A673 (cell line): ENCODE results near the gene LRCOL1. TPM values are rescaled to one million over a fixed set of nuclear protein-coding genes. Genes with fewer than 3 reads are reported as not detected.

Experiments used
- BruUV-seq: library from RNA; stranded (reverse); fragments of 400-500 nt; replicated peaks from 2 replicates; lab custom pipeline; 2021; lab: Mats Ljungman, UMichigan
- CTCF ChIA-PET: fragments of 300-600 bp; sonication (Branson Sonifier 250); formaldehyde crosslinking; loops from one replicate; lab custom pipeline; 2022; ENCODE audit warnings: antibody characterized with exemption; lab: Charles Lee
- POLR2A ChIA-PET: fragments of 300-600 bp; sonication (Branson Sonifier 250); formaldehyde crosslinking; loops from one replicate; lab custom pipeline; 2022; ENCODE audit warnings: antibody characterized with exemption; ENCODE audit not compliant: low non-redundant PET; lab: Charles Lee
- DNase-seq: peaks from one replicate; pipeline ENCODE4 v3.0.0-alpha.2; 2015; ENCODE audit warnings: low spot score
- H3K27ac ChIP-seq: fragments of 200-600 bp; sonication (generic); 2 replicates; pipeline ENCODE4 v1.5.1; 2016; ENCODE audit warnings: mixed run types, low read depth, mild to moderate bottlenecking, mixed read lengths, antibody characterized with exemption, low read length; ENCODE audit not compliant: poor library complexity, severe bottlenecking
- H3K27me3 ChIP-seq: fragments of 200-600 bp; sonication (generic); replicated peaks from 2 replicates; pipeline ENCODE4 v1.6.1; 2017; ENCODE audit warnings: mixed run types, low read depth, mild to moderate bottlenecking, mixed read lengths, antibody characterized with exemption, low read length; ENCODE audit not compliant: insufficient read depth, poor library complexity
- H3K36me3 ChIP-seq: fragments of 200-600 bp; sonication (generic); 2 replicates; pipeline ENCODE4 v1.6.1; 2016; ENCODE audit warnings: mixed run types, mild to moderate bottlenecking, mixed read lengths, antibody characterized with exemption, low read length; ENCODE audit not compliant: insufficient read depth, poor library complexity, severe bottlenecking
- H3K4me1 ChIP-seq: fragments of 200-600 bp; sonication (generic); 2 replicates; pipeline ENCODE4 v1.6.1; 2017; ENCODE audit warnings: mixed run types, mild to moderate bottlenecking, mixed read lengths, antibody characterized with exemption, low read length; ENCODE audit not compliant: insufficient read depth, poor library complexity, severe bottlenecking
- H3K4me3 ChIP-seq: fragments of 200-600 bp; sonication (generic); 2 replicates; pipeline ENCODE4 v1.5.1; 2016; ENCODE audit warnings: low read depth, mixed run types, mild to moderate bottlenecking, mixed read lengths, low read length; ENCODE audit not compliant: poor library complexity, severe bottlenecking
- H3K9me3 ChIP-seq: fragments of 200-600 bp; sonication (generic); 2 replicates; pipeline ENCODE4 v1.6.1; 2016; ENCODE audit warnings: mixed run types, low read depth, mild to moderate bottlenecking, mixed read lengths, antibody characterized with exemption, low read length; ENCODE audit not compliant: poor library complexity, severe bottlenecking
- CTCF ChIP-seq: fragments of 300-800, 200-600 bp; sonication (generic); conservative IDR thresholded peaks from 2 replicates; pipeline ENCODE4 v1.5.1; 2017; ENCODE audit warnings: low read depth, mild to moderate bottlenecking, antibody characterized with exemption, low read length, moderate library complexity, mixed read lengths
- EZH2 ChIP-seq: fragments of 200-600 bp; sonication (generic); IDR thresholded peaks from 2 replicates; pipeline ENCODE4 v1.6.1; 2017; ENCODE audit warnings: borderline replicate concordance, low read depth, mild to moderate bottlenecking, mixed read lengths, antibody characterized with exemption, low read length; ENCODE audit not compliant: poor library complexity, severe bottlenecking
- intact Hi-C: fragments of 100-400 bp; cut with micrococcal nuclease; formaldehyde crosslinking; loops from one replicate; pipeline ENCODE4 v1.10.0; 2022; ENCODE audit not compliant: unreplicated experiment
- total RNA-seq: library from RNA; stranded (reverse); gene quantifications from 2 replicates; pipeline ENCODE4 v1.2.3, GENCODE V29; 2021

The LRCOL1 gene
- total RNA-seq, 1 experiment from 2014 or later: not detected

- POLR2A ChIA-PET: no interaction called here
Measured at GRCh38 chr12:132619386-132620112, 9.2 kb upstream of the LRCOL1 start.

GRCh38 chr12:132619071-132619385 lies 8.6 kb upstream of the LRCOL1 start:
- intact Hi-C loops: no loop called here
- H3K4me3 ChIP-seq: peak overlapping the region; percentile 37
- DNase-seq: no peak
- CTCF ChIA-PET: no interaction called here
- BruUV-seq: no TSS peak
- POLR2A ChIA-PET: no interaction called here
- peaks cover 18% of the 10 kb centered on the region for H3K4me1 ChIP-seq
- TF ChIP-seq EZH2 (no peak), CTCF (no peak)
- H3K9me3 ChIP-seq: peaks cover 11% of the 10 kb centered on the region
- peaks cover 4% of the 10 kb centered on the region for H3K36me3 ChIP-seq
- peaks cover 37% of the 10 kb centered on the region for H3K27me3 ChIP-seq
- H3K27ac ChIP-seq: no peak overlapping the region

More at GRCh38 chr12:132619386-132620112, 9.2 kb upstream of the LRCOL1 start:
- Histone ChIP-seq H3K27me3 (peaks cover 37% of the 10 kb centered on the region), H3K4me3 (no peak overlapping the region), H3K27ac (no peak overlapping the region), H3K9me3 (peaks cover 11% of the 10 kb centered on the region), H3K4me1 (peaks cover 22% of the 10 kb centered on the region), H3K36me3 (peaks cover 9% of the 10 kb centered on the region)
- BruUV-seq: no TSS peak
- no peak for TF ChIP-seq CTCF
- TF ChIP-seq EZH2: no peak
- intact Hi-C loops: no loop called here
- DNase-seq: no peak
- CTCF ChIA-PET: no interaction called here

GRCh38 chr12:132618683-132619043 lies 8.3 kb upstream of the LRCOL1 start, which contains the start of gene P2RX2:
Gene P2RX2 (plus strand): TSS chr12:132618776. CDS start chr12:132618817, 41 bp downstream.
- TF ChIP-seq CTCF (no peak), EZH2 (no peak)
- H3K27me3 ChIP-seq: peaks cover 37% of the 10 kb centered on the region
- POLR2A ChIA-PET: no interaction called here
- peak within 1 kb of the TSS; percentile 37 for H3K4me3 ChIP-seq
- no peak for DNase-seq
- peaks cover 14% of the 10 kb centered on the region for H3K4me1 ChIP-seq
- CTCF ChIA-PET: interaction anchor here (0.6 kb wide), 2 partner anchors 12 to 45 kb away, joined by 4 to 6 read pairs; no protein-coding TSS in a partner anchor
- H3K36me3 ChIP-seq: peaks cover under 1% of the 10 kb centered on the region
- intact Hi-C loops: no loop called here
- BruUV-seq: no TSS peak
- H3K9me3 ChIP-seq: peaks cover 11% of the 10 kb centered on the region
- H3K27ac ChIP-seq: no peak within 1 kb of the TSS
